Right atrium auricular region (tissue), 2 donors: Measurements from ENCODE around the gene RUFY3. TPM values are rescaled to one million over a fixed set of nuclear protein-coding genes. Genes with fewer than 3 reads are reported as not detected.

ENCODE experiments used
- DNase-seq: peaks from one replicate; pipeline ENCODE4 v3.0.0-alpha.2; 2019; ENCODE audit warnings: low spot score
- H3K27ac ChIP-seq, 2 donors: fragments of 200-600 bp; sonication (generic); 1 replicate in 1 of 2; 2 replicates in 1 of 2; pipeline ENCODE4 v1.5.1; 2016 to 2019
- H3K27me3 ChIP-seq, 2 donors: fragments of 200-600 bp; sonication (generic); one replicate each; pipeline versions ENCODE4 v1.5.1 to v1.6.0; 2017 to 2019
- H3K36me3 ChIP-seq: fragments of 200-600 bp; sonication (generic); one replicate; pipeline ENCODE4 v1.5.1; 2016
- H3K4me1 ChIP-seq, 2 donors: fragments of 200-600 bp; sonication (generic); one replicate each; pipeline versions ENCODE4 v1.5.1 to v1.6.0; 2017 to 2019
- H3K4me3 ChIP-seq, 2 donors: fragments of 200-600 bp; sonication (generic); 1 replicate in 1 of 2; 2 replicates in 1 of 2; pipeline ENCODE4 v1.5.1; 2017 to 2019; ENCODE audit warnings: mild to moderate bottlenecking in 1 of 2, moderate library complexity in 1 of 2
- H3K9me3 ChIP-seq, 2 donors: fragments of 200-600 bp; sonication (generic); one replicate each; pipeline ENCODE4 v1.5.1; 2019
- CTCF ChIP-seq, 2 donors: fragments of 200-600 bp; sonication (generic); IDR thresholded peaks; one replicate each; pipeline ENCODE4 v1.5.1; 2019; ENCODE audit warnings: antibody characterized with exemption in 2 of 2
- total RNA-seq, 2 donors: library from RNA; depleted of rRNA; stranded (reverse); fragments of >200 nt; gene quantifications; one replicate each; pipeline ENCODE4 v1.1.0, GENCODE V29; 2016

RUFY3 gene
- total RNA-seq, 2 donors from 2014 or later = 14.7 to 16.7 TPM

- Histone ChIP-seq H3K4me1 (peaks cover 0 to 29% of the 10 kb centered on the region in 2 donors), H3K27ac (no peak overlapping the region), H3K27me3 (no peaks in the 10 kb centered on the region), H3K9me3 (no peaks in the 10 kb centered on the region), H3K36me3 (no peaks in the 10 kb centered on the region), H3K4me3 (no peak overlapping the region)
- no peak for TF ChIP-seq CTCF (IDR thresholded peaks at IDR 0.05)
- DNase-seq = no peak
These were observed 12.1 kb upstream of the RUFY3 start for GRCh38 chr4:70709611-70710205.

GRCh38 chr4:70711599-70711998 lies 10.2 kb upstream of the RUFY3 start:
- no peak for DNase-seq
- Histone ChIP-seq H3K27me3 (no peaks in the 10 kb centered on the region), H3K4me1 (peaks cover 0 to 20% of the 10 kb centered on the region in 2 donors), H3K36me3 (no peaks in the 10 kb centered on the region), H3K9me3 (no peaks in the 10 kb centered on the region), H3K4me3 (no peak overlapping the region), H3K27ac (no peak overlapping the region)
- no peak for TF ChIP-seq CTCF (IDR thresholded peaks at IDR 0.05)

- no peaks in the 10 kb centered on the region for H3K36me3 ChIP-seq
- no peaks in the 10 kb centered on the region for H3K27me3 ChIP-seq
- H3K9me3 ChIP-seq = no peaks in the 10 kb centered on the region
- no peak for DNase-seq
- no peak overlapping the region for H3K27ac ChIP-seq
- peaks cover 0 to 15% of the 10 kb centered on the region in 2 donors for H3K4me1 ChIP-seq
- TF ChIP-seq CTCF (IDR thresholded peaks at IDR 0.05) = no peak
- H3K4me3 ChIP-seq = no peak overlapping the region
These were observed 9.6 kb upstream of the RUFY3 start for GRCh38 chr4:70712150-70712549.

GRCh38 chr4:70712604-70713452 lies 8.9 kb upstream of the RUFY3 start:
- H3K36me3 ChIP-seq = no peaks in the 10 kb centered on the region
- no peak for TF ChIP-seq CTCF (IDR thresholded peaks at IDR 0.05)
- no peak for DNase-seq
- no peak overlapping the region for H3K4me3 ChIP-seq
- H3K9me3 ChIP-seq = no peaks in the 10 kb centered on the region
- peaks cover 0 to 10% of the 10 kb centered on the region in 2 donors for H3K4me1 ChIP-seq
- H3K27me3 ChIP-seq = no peaks in the 10 kb centered on the region
- no peak overlapping the region for H3K27ac ChIP-seq

- Histone ChIP-seq H3K27me3 (no peaks in the 10 kb centered on the region), H3K27ac (no peak overlapping the region)
These were observed 8.2 kb upstream of the RUFY3 start for GRCh38 chr4:70713453-70714078.

More at GRCh38 chr4:70713453-70714078, 8.2 kb upstream of the RUFY3 start:
- H3K36me3 ChIP-seq = no peaks in the 10 kb centered on the region
- peaks cover 0 to 10% of the 10 kb centered on the region in 2 donors for H3K4me1 ChIP-seq
- TF ChIP-seq CTCF (IDR thresholded peaks at IDR 0.05) = no peak
- no peak overlapping the region for H3K4me3 ChIP-seq
- DNase-seq = no peak
- H3K9me3 ChIP-seq = no peaks in the 10 kb centered on the region
